ENCODE results near the gene BTBD2. TPM values are rescaled to one million over a fixed set of nuclear protein-coding genes. Genes with fewer than 3 reads are reported as not detected.

The BTBD2 gene
- polyA plus RNA-seq, 1 donor (not counting 4 experiments of a cell fraction or from before 2014, with no cell fraction given), result 22.3 TPM

DNA sequence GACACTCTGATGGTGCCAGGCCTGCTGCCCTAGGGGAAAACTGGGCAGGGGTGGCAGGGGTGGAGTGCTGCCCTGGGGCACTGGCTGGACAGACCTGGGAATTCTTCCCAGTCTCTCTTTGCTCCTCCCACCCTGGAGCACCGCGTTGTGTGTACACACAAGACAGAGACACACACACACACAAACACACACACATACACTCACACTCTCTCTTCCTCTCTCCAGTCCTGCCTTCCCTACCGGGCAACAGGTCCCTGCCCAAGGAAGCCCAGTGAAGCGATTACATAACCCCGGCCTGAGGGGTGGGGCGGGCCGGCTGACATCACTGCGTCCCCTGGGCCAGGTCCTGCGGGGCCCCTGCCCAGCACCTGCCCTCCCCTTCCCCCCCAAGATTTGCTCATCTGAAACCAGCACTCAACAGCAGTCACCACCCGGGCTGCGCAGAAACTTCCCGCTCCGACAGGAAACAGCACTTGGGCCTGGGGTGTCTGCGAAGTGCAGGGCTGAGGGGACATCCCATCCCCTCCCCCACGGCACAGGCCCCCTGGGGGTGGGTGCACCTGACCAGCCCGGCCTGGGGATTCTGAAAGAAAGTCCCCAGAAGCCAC, 34.3 kb upstream of the BTBD2 start:
- dilution Hi-C loops (cut with MboI; ENCODE audit: extremely low pct_ligation_motif_present, low sequenced_read_pairs), result no loop called here
- no peak for TF ChIP-seq EZH2 (IDR thresholded peaks at IDR 0.05; ENCODE audit: low read length)
- TF ChIP-seq, protein P1, sequence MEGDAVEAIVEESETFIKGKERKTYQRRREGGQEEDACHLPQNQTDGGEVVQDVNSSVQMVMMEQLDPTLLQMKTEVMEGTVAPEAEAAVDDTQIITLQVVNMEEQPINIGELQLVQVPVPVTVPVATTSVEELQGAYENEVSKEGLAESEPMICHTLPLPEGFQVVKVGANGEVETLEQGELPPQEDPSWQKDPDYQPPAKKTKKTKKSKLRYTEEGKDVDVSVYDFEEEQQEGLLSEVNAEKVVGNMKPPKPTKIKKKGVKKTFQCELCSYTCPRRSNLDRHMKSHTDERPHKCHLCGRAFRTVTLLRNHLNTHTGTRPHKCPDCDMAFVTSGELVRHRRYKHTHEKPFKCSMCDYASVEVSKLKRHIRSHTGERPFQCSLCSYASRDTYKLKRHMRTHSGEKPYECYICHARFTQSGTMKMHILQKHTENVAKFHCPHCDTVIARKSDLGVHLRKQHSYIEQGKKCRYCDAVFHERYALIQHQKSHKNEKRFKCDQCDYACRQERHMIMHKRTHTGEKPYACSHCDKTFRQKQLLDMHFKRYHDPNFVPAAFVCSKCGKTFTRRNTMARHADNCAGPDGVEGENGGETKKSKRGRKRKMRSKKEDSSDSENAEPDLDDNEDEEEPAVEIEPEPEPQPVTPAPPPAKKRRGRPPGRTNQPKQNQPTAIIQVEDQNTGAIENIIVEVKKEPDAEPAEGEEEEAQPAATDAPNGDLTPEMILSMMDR (optimal IDR thresholded peaks at IDR 0.05 in 1 of 3, IDR thresholded peaks at IDR 0.05 in 1 of 3, conservative IDR thresholded peaks at IDR 0.05 in 1 of 3; ENCODE audit: extremely low read depth in 1 of 3, insufficient read depth in 2 of 3, low read length in 3 of 3), result no peak
- H3K27ac ChIP-seq (ENCODE audit: control insufficient read depth, insufficient read depth, low read length), result peak overlapping the region; percentile 58
- peak overlapping the region; percentile 85 for H3K9ac ChIP-seq (ENCODE audit: control insufficient read depth, extremely low read depth, insufficient read depth, low read length)
- H2AFZ ChIP-seq (ENCODE audit: control insufficient read depth, low read length), result no peak overlapping the region
- H3K4me3 ChIP-seq (ENCODE audit: control insufficient read depth in 2 of 3, extremely low read depth in 1 of 3, insufficient read depth in 2 of 3, low read depth in 1 of 3, low read length in 3 of 3), result peak overlapping the region; percentile 86 to 88 (median 88)
- peaks cover 42% of the 10 kb centered on the region for H3K4me1 ChIP-seq (ENCODE audit: control insufficient read depth, extremely low read depth, insufficient read depth, low read length)
- peaks cover 3% of the 10 kb centered on the region for H3K9me1 ChIP-seq (ENCODE audit: control insufficient read depth, extremely low read depth, insufficient read depth, low read length)
- no peaks in the 10 kb centered on the region for H3K27me3 ChIP-seq (ENCODE audit: control insufficient read depth, extremely low read depth, insufficient read depth, low read length)
- H4K20me1 ChIP-seq (ENCODE audit: control insufficient read depth, extremely low read depth, insufficient read depth, low read length), result peaks cover 21% of the 10 kb centered on the region
- no peaks in the 10 kb centered on the region for H3K9me3 ChIP-seq (ENCODE audit: control insufficient read depth, low read depth, low read length)
- H3K36me3 ChIP-seq (ENCODE audit: control insufficient read depth in 2 of 2, extremely low read depth in 1 of 2, insufficient read depth in 2 of 2, low read length in 2 of 2), result peaks cover 14 to 25% of the 10 kb centered on the region in 2 experiments
- peak overlapping the region; percentile 95 for H3K4me2 ChIP-seq (ENCODE audit: control insufficient read depth, extremely low read depth, insufficient read depth, low read depth, low read length)
- FAIRE-seq (peak; percentile 88), DNase-seq (ENCODE audit: low read depth, low spot score) (no peak)
- peaks cover 34% of the 10 kb centered on the region for H3K79me2 ChIP-seq (ENCODE audit: control insufficient read depth, insufficient read depth, low read length)

DNA sequence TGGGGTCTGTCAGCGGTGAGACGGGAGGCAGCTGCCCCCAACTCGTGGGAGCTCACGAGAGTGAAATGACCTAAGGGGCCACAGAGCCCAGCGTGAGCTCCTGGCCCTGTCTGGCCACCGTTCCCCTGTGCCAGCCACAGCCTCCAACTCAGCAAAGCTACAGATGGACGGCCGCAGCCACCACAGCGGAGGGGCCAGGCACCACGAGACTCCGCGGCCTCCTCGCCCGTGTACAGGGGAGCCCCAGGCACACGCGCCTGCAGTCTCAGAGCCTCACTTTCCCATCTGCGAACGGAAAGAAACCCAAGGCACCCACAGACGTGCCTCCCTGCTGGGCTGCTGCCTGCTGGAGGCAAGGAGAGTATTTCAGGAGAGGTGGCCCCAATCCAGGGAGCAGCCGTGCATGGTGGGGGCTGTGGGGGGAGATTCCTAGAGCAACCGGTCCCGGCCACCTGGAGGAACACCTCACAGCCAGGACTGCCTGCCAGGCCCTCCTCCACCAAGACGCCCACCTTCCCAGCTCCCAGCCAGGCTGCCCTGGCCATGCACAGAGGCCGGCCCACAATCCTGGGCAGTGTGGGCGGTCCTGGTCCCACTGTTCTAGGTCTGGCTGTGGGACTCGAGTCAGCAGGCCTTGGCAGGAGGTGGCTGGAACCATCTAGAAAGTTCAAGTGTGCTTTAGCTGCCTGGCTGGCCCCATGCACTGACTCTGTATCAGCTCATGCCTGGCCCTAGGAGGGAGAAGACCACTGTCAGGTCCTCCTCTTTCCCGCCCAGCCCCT, 33.6 kb upstream of the BTBD2 start:
- H4K20me1 ChIP-seq (ENCODE audit: control insufficient read depth, extremely low read depth, insufficient read depth, low read length), result peaks cover 21% of the 10 kb centered on the region
- peak overlapping the region; percentile 95 for H3K4me2 ChIP-seq (ENCODE audit: control insufficient read depth, extremely low read depth, insufficient read depth, low read depth, low read length)
- H3K27ac ChIP-seq (ENCODE audit: control insufficient read depth, insufficient read depth, low read length), result peak overlapping the region; percentile 58
- no peak for FAIRE-seq
- peaks cover 3% of the 10 kb centered on the region for H3K9me1 ChIP-seq (ENCODE audit: control insufficient read depth, extremely low read depth, insufficient read depth, low read length)
- peaks cover 34% of the 10 kb centered on the region for H3K79me2 ChIP-seq (ENCODE audit: control insufficient read depth, insufficient read depth, low read length)
- no peak for TF ChIP-seq EZH2 (IDR thresholded peaks at IDR 0.05; ENCODE audit: low read length)
- TF ChIP-seq, protein P1 (optimal IDR thresholded peaks at IDR 0.05 in 1 of 3, IDR thresholded peaks at IDR 0.05 in 1 of 3, conservative IDR thresholded peaks at IDR 0.05 in 1 of 3; ENCODE audit: extremely low read depth in 1 of 3, insufficient read depth in 2 of 3, low read length in 3 of 3), result no peak
- no peaks in the 10 kb centered on the region for H3K27me3 ChIP-seq (ENCODE audit: control insufficient read depth, extremely low read depth, insufficient read depth, low read length)
- peaks cover 19 to 31% of the 10 kb centered on the region in 2 experiments for H3K36me3 ChIP-seq (ENCODE audit: control insufficient read depth in 2 of 2, extremely low read depth in 1 of 2, insufficient read depth in 2 of 2, low read length in 2 of 2)
- H3K4me1 ChIP-seq (ENCODE audit: control insufficient read depth, extremely low read depth, insufficient read depth, low read length), result peaks cover 41% of the 10 kb centered on the region
- H3K9me3 ChIP-seq (ENCODE audit: control insufficient read depth, low read depth, low read length), result no peaks in the 10 kb centered on the region
- H3K9ac ChIP-seq (ENCODE audit: control insufficient read depth, extremely low read depth, insufficient read depth, low read length), result peak overlapping the region; percentile 85
- DNase-seq (ENCODE audit: low read depth, low spot score), result no peak
- H3K4me3 ChIP-seq (ENCODE audit: control insufficient read depth in 2 of 3, extremely low read depth in 1 of 3, insufficient read depth in 2 of 3, low read depth in 1 of 3, low read length in 3 of 3), result peak overlapping the region; percentile 86 to 88 (median 88)
- no peak overlapping the region for H2AFZ ChIP-seq (ENCODE audit: control insufficient read depth, low read length)
- dilution Hi-C loops (cut with MboI; ENCODE audit: extremely low pct_ligation_motif_present, low sequenced_read_pairs), result no loop called here
